ENCODE results near the gene ADM2. TPM values are rescaled to one million over a fixed set of nuclear protein-coding genes. Genes with fewer than 3 reads are reported as not detected.
A peak's percentile ranks its signal among the peaks of the same experiment; 100 is the strongest.
"Not testable (repeated sequence)": the region's sequence is repeated elsewhere in the genome, so short reads cannot be mapped to it uniquely, and the experiment has no call there.

The ADM2 gene
- total RNA-seq, 6 donors from 2014 or later, result 0.30 to 3.1 (median 1.6) TPM

- not testable (repeated sequence) for H3K9me3 ChIP-seq; ATAC-seq (ENCODE audit: low FRiP score in 2 of 2); H3K27me3 ChIP-seq; H3K4me3 ChIP-seq; H3K36me3 ChIP-seq
- peaks cover 38 to 76% (median 47%) of the 10 kb centered on the region in 4 donors for H3K4me1 ChIP-seq
- TF ChIP-seq POLR2AphosphoS5 (IDR thresholded peaks at IDR 0.05) (peak; percentile 62 to 68), POLR2A (IDR thresholded peaks at IDR 0.05) (peak in 2 of 4 donors; percentile 46 to 82)
- DNase-seq, result peak in 1 of 2 donors; percentile 88
- peak overlapping the region; percentile 97 to 100 (median 98) for H3K27ac ChIP-seq
- WGBS, 2 donors, result 47 to 51% methylated on average over 21 of the region's 21 CpGs
Observed at GRCh38 chr22:50533856-50534711, 52.7 kb downstream of the ADM2 start.

- Histone ChIP-seq H3K27me3 (no peaks in the 10 kb centered on the region), H3K27ac (peak overlapping the region; percentile 69 to 99 (median 97)), H3K4me1 (peaks cover 44 to 73% (median 52%) of the 10 kb centered on the region in 4 donors), H3K36me3 (no peaks in the 10 kb centered on the region), H3K4me3 (no peak overlapping the region), H3K9me3 (no peaks in the 10 kb centered on the region)
- 79% methylated on average over 8 of the region's 8 CpGs for WGBS, 2 donors
- TF ChIP-seq POLR2AphosphoS5 (IDR thresholded peaks at IDR 0.05), result no peak
- TF ChIP-seq POLR2A (IDR thresholded peaks at IDR 0.05), result no peak
- TF ChIP-seq EP300 (IDR thresholded peaks at IDR 0.05), result no peak
- TF ChIP-seq CTCF (IDR thresholded peaks at IDR 0.05), result no peak
- DNase-seq, result no peak
- ATAC-seq (ENCODE audit: low FRiP score in 2 of 2), result no peak
Observed at GRCh38 chr22:50535113-50535512, 53.8 kb downstream of the ADM2 start.

Other genes starting within 250 kb of the ADM2 start
- gene TUBGCP6, start 236.5 kb upstream of the ADM2 start, total RNA-seq, result 100 to 1,000 TPM in 2 of 6 donors, 10 to 100 TPM in 4; 43.2 to 216 (median 52.4) TPM
- 100 to 1,000 TPM in 1 of 6 donors, 10 to 100 TPM in 5; 33.0 to 202 (median 53.1) TPM for gene HDAC10, start 230.3 kb upstream of the ADM2 start, total RNA-seq
- 10 to 100 TPM in 3 of 6 donors, 1 to 10 TPM in 3; 3.1 to 19.2 (median 10.1) TPM for gene MAPK12, start 219.9 kb upstream of the ADM2 start, total RNA-seq
- gene MAPK11, start 211.2 kb upstream of the ADM2 start, total RNA-seq, result 10 to 100 TPM in 1 of 6 donors, 1 to 10 TPM in 5; 3.1 to 27.3 (median 8.6) TPM
- 100 to 1,000 TPM; 218 to 407 (median 313) TPM for gene PLXNB2, start 173.9 kb upstream of the ADM2 start, total RNA-seq
- 10 to 100 TPM in 5 of 6 donors, 1 to 10 TPM in 1; 9.5 to 24.1 (median 12.7) TPM for gene DENND6B, start 154.5 kb upstream of the ADM2 start, total RNA-seq
- gene PPP6R2, start 138.2 kb upstream of the ADM2 start, total RNA-seq, result 100 to 1,000 TPM in 2 of 6 donors, 10 to 100 TPM in 4; 53.0 to 264 (median 63.8) TPM
- gene SBF1, start 6.5 kb upstream of the ADM2 start, total RNA-seq, result 100 to 1,000 TPM in 1 of 6 donors, 10 to 100 TPM in 5; 44.6 to 117 (median 75.7) TPM
- not detected for gene MIOX, start 5.3 kb downstream of the ADM2 start, total RNA-seq
- 10 to 100 TPM; 36.0 to 87.4 (median 77.4) TPM for gene LMF2, start 26.2 kb downstream of the ADM2 start, total RNA-seq
- 100 to 1,000 TPM in 1 of 6 donors, 10 to 100 TPM in 5; 55.4 to 104 (median 62.2) TPM for gene NCAPH2, start 26.7 kb downstream of the ADM2 start, total RNA-seq
- gene SCO2, start 44.1 kb downstream of the ADM2 start, total RNA-seq, result 10 to 100 TPM in 2 of 6 donors, 1 to 10 TPM in 3, not detected in 1; 1.7 to 14.0 (median 9.2) TPM
- 100 to 1,000 TPM; 162 to 346 (median 248) TPM for gene TYMP, start 48.5 kb downstream of the ADM2 start, total RNA-seq
- gene KLHDC7B, start 64.4 kb downstream of the ADM2 start, total RNA-seq, result 1 to 10 TPM in 2 of 6 donors, under 1 TPM in 2, not detected in 2; 0.39 to 1.5 (median 0.81) TPM
- 1 to 10 TPM in 1 of 6 donors, not detected in 5; 3.4 TPM for gene SYCE3, start 81.4 kb downstream of the ADM2 start, total RNA-seq
- 10 to 100 TPM in 5 of 6 donors, 1 to 10 TPM in 1; 7.3 to 54.5 (median 19.4) TPM for gene CPT1B, start 96.9 kb downstream of the ADM2 start, total RNA-seq
- 100 to 1,000 TPM in 2 of 6 donors, 10 to 100 TPM in 4; 42.7 to 294 (median 87.8) TPM for gene CHKB, start 101.3 kb downstream of the ADM2 start, total RNA-seq
- gene MAPK8IP2, start 119.2 kb downstream of the ADM2 start, total RNA-seq, result 1 to 10 TPM; 1.0 to 5.5 (median 3.4) TPM
- 10 to 100 TPM; 29.8 to 99.0 (median 59.2) TPM for gene ARSA, start 146.6 kb downstream of the ADM2 start, total RNA-seq
- gene SHANK3, start 191.3 kb downstream of the ADM2 start, total RNA-seq, result 100 to 1,000 TPM in 1 of 6 donors, 10 to 100 TPM in 5; 16.6 to 105 (median 51.1) TPM

Measured in upper lobe of left lung (tissue), 6 donors.